ENCODE results near the gene DUS2.
"Not testable (repeated sequence)": the region's sequence is repeated elsewhere in the genome, so short reads cannot be mapped to it uniquely, and the experiment has no call there.

DNA sequence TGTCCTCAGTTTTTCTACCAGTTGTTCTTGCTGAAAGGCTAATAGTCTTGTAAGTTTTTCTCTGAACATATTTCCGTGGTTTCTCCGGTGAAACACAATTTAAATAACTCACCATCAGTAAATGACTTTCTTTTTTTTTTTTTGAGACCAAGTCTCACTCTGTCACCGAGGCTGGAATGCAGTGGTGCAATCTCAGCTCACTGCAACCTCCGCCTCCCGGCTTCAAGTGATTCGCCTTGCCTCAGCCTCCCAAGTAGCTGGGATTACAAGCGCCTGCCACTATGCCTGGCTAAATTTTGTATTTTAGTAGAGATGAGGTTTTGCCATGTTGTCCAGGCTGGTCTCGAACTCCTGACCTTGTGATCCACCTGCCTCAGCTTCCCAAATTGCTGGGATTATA is 91.9 kb downstream of the DUS2 start:
- TF ChIP-seq, protein P1, sequence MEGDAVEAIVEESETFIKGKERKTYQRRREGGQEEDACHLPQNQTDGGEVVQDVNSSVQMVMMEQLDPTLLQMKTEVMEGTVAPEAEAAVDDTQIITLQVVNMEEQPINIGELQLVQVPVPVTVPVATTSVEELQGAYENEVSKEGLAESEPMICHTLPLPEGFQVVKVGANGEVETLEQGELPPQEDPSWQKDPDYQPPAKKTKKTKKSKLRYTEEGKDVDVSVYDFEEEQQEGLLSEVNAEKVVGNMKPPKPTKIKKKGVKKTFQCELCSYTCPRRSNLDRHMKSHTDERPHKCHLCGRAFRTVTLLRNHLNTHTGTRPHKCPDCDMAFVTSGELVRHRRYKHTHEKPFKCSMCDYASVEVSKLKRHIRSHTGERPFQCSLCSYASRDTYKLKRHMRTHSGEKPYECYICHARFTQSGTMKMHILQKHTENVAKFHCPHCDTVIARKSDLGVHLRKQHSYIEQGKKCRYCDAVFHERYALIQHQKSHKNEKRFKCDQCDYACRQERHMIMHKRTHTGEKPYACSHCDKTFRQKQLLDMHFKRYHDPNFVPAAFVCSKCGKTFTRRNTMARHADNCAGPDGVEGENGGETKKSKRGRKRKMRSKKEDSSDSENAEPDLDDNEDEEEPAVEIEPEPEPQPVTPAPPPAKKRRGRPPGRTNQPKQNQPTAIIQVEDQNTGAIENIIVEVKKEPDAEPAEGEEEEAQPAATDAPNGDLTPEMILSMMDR (optimal IDR thresholded peaks at IDR 0.05 in 1 of 3, IDR thresholded peaks at IDR 0.05 in 1 of 3, conservative IDR thresholded peaks at IDR 0.05 in 1 of 3; ENCODE audit: extremely low read depth in 1 of 3, insufficient read depth in 2 of 3, low read length in 3 of 3), result not testable (repeated sequence)
- TF ChIP-seq EZH2 (IDR thresholded peaks at IDR 0.05; ENCODE audit: low read length), result not testable (repeated sequence)
